GM12892 (cell line): ENCODE results near the gene NF1.

ENCODE experiments used
- POLR2A ChIP-seq: IDR thresholded peaks from 2 replicates; pipeline ENCODE4 v1.6.1; 2011; ENCODE audit warnings: low read depth, low read length, control low read depth
- POLR2AphosphoS5 ChIP-seq: IDR thresholded peaks from 2 replicates; pipeline ENCODE4 v1.6.1; 2011; ENCODE audit warnings: low read depth, low read length, control low read depth
- TAF1 ChIP-seq: IDR thresholded peaks from 2 replicates; pipeline ENCODE4 v1.6.1; 2011; ENCODE audit warnings: low read depth, mild to moderate bottlenecking, control low read depth, low read length, borderline replicate concordance

DNA sequence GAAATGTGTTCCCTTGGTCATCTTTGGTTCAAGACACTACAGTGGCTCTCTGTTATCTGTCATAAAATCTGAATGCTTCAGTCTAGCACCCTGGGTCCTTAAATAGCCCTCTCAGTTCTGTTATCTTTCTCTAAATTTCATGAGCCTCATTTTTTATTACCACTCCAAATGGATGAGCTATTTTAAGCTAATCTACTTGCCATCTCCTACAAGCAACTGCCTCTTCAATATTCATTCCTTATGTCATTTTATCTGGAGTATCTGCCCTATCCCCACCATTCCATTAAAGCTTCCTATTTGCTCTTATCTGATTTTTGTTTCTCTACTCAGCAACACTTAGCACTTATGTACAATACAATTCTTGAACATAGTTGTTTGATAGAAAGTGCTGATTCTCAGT is 254.7 kb downstream of the NF1 start:
- TF ChIP-seq POLR2A, result no peak
- no peak for TF ChIP-seq TAF1
- no peak for TF ChIP-seq POLR2AphosphoS5
